Stimulated activated CD8-positive, alpha-beta memory T cell treated with anti-CD3 and anti-CD28 coated beads, Interleukin-15, amount 100 ng/mL, for 24 hours (primary cell): ENCODE data around the gene KCNK15.

Experiments
- DNase-seq: peaks from one replicate; pipeline ENCODE4 v3.0.0-alpha.2; 2020; ENCODE audit warnings: low read depth

Gene KCNK15

DNA sequence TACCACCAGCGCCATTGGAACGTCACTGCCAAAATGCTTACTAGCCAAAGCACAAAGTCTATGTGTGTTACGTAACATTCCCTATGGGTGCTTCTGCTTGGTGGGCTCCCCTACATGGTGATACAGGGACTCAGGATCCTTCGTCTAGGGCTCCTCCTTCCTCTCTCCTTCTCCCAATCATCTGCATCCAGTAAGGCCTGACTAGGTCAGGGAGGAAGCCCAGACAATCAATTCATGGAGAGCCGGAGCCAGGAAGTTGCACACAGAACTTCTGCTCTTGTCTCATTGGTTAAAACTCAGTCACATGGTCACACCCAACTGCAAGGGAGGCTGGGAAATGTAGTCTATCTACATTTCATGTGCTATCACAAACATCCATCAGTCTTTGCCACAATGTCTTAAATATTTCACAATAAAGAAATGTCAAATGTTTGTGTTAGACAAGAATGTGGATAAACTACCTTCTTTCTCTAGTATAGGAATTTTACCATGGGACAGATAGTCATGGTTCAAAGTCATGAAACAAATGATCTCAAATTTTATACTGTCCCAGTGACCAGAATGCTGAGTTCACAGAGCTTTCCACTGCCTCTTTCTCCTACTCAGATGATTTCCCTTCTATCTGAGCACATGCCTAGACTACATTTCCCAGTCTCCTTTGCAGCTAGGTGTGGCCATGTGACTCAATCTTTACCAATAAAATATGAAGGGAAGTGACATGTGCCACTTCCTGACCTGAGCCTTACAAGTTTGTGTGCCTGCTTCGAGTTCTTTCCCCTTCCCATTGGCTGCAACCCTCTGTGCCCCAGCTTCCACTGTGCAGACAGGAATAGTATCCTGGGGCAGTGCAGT lies 9.3 kb upstream of the KCNK15 start:
- DNase-seq: no peak

GRCh38 chr20:44737116-44737515 lies 8.5 kb upstream of the KCNK15 start:
- no peak for DNase-seq

DNA sequence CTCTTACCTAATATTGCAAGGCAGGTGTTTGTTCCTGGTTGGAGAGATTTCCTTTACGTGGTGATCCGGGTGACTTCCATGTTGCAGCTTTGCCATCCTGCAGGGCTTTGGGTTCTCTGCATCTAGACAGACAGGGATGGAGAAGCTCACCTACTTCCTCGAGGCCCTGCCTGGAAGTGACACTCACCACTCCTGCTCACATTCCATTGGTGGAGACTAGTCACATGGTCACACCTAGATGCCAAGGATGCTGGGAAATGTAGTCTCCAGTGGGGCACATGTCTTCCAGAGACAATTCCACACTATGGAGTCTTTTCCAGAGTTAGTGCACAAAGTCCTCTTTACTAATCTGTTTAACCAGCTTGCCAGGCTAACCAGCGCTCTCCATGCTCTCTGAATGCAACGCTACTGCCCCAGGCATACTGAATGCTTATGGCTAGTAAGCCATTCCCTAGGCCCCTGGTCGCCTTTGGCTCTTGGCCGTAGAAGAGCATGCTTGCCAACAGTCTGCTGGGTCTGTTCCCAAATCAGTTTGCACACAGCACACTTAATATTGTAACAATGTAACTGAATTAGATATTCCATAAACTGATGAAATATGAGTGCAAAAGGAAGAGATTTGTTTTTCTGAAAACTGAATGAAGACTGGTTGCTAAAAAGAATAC lies 6.7 kb upstream of the KCNK15 start:
- DNase-seq: no peak

DNA sequence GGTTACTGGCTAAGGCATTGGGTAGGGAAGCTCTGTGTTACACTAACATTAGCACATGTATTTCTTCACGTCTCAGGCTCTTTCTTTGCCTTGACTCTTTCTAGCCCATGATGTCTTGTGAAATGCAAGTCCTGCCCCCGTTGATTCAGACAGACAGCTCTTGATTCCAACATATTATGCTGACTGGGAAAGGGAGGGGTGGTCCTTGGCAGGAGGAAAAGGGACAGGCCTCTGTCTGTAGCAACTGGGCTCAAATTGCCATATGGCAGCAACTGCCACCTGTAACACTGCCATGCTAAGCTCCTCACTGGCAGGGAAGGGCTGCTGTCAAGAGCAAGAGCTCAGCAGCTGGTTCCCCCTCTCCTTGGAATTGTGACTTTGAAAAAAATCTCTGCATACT lies 5.7 kb upstream of the KCNK15 start:
- no peak for DNase-seq

GRCh38 chr20:44742304-44743079 lies 3.2 kb upstream of the KCNK15 start:
- no peak for DNase-seq

DNA sequence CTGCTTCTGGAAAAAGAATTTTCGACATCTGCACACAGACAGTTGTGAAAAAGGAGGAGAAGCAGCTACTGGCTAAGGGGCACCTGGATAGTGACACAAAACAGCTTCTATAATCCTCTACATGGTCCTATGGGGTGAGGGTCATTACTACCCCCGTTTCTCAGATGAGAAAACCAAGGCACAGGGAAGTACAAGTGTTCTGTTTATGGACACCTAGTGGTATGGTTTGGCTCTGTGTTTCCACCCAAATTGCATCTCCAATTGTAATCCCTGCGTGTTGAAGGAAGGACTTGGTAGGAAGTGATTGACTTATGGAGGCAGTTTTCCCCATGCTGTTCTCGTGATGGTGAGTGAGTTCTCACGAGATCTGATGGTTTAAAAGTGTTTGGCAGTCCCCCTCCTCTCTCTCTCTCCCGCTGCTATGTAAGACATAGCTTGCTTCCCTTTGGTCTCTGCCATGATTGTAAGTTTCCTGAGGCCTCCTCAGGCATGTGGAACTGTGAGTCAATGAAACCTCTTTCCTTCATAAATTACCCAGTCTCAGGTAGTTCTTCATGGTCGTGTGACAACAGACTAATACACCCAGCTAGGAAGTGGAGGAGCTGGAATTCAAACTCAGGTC lies 2.5 kb upstream of the KCNK15 start:
- no peak for DNase-seq

- no peak for DNase-seq
Measured at GRCh38 chr20:44743916-44744655, 1.6 kb upstream of the KCNK15 start.

GRCh38 chr20:44745122-44745597 lies 505 bp upstream of the KCNK15 start:
- no peak for DNase-seq

- DNase-seq: no peak
Measured at GRCh38 chr20:44746367-44747165, 901 bp downstream of the KCNK15 start.

DNA sequence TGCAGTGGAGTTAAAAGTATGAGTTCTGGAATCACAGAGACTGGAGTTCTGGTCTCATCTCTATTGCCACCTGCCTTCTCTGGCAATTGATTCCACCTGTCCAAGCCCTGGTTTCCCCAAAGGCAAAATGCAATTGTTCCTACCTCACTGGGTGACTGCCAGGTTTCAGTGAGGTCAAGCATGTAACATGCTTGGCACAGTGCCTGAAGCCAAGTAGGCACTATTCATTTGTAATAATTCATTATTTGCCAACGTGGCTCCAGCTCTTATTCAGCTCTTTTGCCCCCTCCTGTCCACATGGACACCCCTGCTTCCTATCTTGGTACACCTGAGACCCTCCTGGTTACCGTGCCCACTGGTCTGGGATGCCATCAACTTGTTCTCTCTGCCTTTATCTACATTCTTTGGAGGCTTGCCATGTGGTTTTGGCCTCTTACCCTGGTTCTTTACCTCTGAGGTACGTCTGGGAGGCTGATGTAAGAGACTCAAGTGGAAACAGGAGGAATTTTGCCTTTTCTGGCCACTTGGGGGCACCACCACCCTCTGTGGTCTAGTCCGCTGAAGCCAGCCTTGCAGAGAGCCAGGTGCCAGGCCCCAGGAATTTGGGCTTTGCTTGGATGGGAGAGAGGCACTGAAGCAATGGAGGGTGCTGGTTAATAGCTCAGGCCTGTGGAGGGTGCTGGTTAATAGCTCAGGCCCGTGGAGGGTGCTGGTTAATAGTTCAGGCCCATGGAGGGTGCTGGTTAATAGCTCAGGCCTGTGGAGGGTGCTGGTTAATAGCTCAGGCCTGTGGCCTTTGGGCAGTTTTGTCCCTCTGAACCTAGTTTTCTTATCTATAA lies 1.7 kb downstream of the KCNK15 start:
- DNase-seq: peak; percentile 28

- no peak for DNase-seq
Measured at GRCh38 chr20:44748005-44748370, 2.3 kb downstream of the KCNK15 start.

DNA sequence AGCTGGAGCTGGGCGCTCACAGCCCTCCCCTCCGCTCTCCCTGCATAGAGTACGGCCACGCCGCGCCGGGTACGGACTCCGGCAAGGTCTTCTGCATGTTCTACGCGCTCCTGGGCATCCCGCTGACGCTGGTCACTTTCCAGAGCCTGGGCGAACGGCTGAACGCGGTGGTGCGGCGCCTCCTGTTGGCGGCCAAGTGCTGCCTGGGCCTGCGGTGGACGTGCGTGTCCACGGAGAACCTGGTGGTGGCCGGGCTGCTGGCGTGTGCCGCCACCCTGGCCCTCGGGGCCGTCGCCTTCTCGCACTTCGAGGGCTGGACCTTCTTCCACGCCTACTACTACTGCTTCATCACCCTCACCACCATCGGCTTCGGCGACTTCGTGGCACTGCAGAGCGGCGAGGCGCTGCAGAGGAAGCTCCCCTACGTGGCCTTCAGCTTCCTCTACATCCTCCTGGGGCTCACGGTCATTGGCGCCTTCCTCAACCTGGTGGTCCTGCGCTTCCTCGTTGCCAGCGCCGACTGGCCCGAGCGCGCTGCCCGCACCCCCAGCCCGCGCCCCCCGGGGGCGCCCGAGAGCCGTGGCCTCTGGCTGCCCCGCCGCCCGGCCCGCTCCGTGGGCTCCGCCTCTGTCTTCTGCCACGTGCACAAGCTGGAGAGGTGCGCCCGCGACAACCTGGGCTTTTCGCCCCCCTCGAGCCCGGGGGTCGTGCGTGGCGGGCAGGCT lies 4.6 kb downstream of the KCNK15 start:
- DNase-seq: no peak

GRCh38 chr20:44752099-44752931 lies 6.7 kb downstream of the KCNK15 start:
- DNase-seq: no peak

DNA sequence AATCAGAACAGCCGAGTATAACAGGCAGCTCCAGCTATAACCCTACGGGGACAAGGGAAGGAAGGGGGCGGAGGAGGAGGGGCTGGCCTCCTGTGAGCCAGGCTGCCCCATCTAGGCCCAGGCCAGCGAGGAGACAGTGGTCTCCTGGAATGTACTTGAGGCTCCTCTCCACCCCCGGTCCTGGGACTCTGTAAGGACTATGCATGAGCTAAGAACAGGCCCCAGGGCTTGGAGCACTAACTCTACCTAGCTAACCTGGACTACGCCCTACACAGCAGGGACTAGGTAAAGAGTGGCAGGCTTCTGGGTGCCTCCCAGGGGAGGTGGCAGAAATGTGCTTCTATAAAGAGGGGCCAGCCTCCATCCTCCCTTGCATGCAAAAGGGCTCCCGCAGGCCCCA lies 8.9 kb downstream of the KCNK15 start:
- DNase-seq: no peak

- no peak for DNase-seq
Measured at GRCh38 chr20:44756011-44756688, 10.5 kb downstream of the KCNK15 start.

GRCh38 chr20:44756956-44757355 lies 11.3 kb downstream of the KCNK15 start:
- DNase-seq: no peak

DNA sequence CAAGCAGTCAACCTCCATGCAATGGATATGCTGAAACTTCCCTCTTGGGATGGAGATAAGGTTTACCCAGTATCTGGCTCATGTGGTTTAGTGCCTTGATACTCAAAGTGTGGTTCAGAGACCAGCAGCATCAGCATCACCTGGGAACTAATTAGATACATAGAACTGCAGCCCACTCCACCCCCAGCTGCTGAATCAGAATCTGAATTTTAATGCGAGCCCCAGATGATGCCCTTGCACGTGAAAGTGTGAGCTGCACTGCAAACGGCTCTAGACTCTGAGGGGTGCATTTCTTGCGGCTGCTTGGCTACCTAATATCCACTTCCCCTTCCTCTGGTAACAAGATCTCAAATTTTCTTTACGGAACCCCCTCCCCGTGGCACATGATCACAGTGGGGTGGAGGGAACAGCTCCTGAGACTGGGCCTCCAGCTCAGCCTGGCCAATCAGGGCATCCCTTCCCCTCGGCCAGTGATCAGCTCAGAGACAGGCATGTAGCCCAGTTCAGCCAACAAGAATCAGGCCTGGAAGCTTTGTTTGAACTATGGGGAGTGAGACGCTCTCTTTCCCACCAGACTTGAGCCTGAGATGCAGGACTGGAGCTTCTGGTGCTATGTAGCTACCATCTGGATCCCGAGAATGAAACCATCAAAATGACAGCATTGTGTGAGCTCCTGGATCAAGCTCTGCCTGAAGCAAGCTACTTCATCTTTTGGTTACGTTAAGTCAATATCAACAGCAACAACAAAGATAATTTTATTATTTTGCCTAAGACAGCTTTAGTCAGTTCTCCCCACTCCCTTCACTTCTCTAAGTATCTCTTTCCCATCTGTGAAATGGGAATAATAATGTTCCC lies 12.8 kb downstream of the KCNK15 start:
- no peak for DNase-seq
